Activated T-helper 1 cell treated with Interleukin-2 at 50 U/mL for 16 hours (primary cell): ENCODE results near the gene FGFR2.
"Not testable (repeated sequence)": the region's sequence is repeated elsewhere in the genome, so short reads cannot be mapped to it uniquely, and the experiment has no call there.

Experiments
- DNase-seq: peaks from one replicate; pipeline ENCODE4 v3.0.0-alpha.2; 2020; ENCODE audit warnings: low read depth

The FGFR2 gene

GRCh38 chr10:121524157-121524817 is 74.0 kb downstream of the FGFR2 start:
- DNase-seq, result no peak

- DNase-seq, result no peak
Observed at GRCh38 chr10:121522831-121523230, 75.4 kb downstream of the FGFR2 start.

DNA sequence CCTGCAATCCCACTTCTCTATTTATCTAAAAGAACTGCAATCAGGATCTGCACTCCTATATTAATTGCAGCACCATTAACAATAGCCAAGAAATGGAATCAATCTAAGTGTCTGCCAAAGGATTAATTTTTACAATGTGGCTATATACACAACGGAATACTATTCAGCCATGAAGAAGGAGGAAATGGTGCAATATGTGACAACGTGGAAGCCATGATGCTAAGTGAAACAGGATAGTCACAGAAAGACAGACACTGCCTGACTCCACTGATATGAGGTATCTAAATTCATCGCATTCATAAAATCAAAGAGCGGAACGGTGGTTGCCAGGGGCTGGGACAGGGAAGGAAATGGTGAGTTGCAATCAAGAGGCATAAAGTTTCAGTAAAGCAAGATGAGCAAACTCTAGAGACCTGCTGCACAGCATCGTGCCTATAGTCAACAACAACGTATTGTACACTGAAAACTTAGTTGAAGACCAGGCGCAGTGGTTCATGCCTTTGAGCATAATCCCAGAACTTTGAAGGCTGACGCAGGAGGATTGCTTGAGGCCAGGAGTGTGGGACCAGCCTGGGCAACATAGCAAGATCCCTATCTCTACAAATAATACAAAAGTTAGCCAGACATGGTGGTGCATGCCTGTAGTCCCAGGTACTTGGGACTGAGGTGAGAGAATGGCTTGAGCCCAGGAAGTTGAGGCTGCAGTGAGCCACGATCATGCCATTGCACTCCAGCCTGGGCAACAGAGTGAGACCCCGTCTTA is 76.3 kb downstream of the FGFR2 start:
- DNase-seq, result no peak

GRCh38 chr10:121520526-121520925 is 77.7 kb downstream of the FGFR2 start:
- DNase-seq, result not testable (repeated sequence)

DNA sequence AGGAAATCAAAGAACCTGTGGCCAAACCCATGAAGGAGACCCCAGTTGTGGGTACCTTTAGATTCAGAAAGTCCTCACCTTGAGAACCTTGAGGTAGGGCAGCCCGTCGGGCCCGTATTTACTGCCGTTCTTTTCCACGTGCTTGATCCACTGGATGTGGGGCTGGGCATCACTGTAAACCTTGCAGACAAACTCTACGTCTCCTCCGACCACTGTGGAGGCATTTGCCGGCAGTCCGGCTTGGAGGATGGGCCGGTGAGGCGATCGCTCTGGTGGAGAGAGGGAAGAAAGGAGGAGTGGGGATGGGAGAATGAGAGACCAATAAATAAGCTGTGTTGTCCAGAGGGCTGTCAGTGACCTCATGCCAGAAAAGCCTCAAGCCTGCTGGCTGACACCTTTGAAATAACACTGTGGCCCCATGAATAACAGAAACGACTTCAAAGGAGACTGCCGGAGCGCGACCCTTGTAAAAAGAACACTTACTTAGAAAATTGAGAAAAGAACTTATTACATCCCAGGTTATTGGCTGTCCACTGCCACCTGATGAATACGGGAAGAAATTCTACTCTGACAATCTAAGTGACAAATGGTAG is 78.2 kb downstream of the FGFR2 start:
- no peak for DNase-seq

GRCh38 chr10:121519411-121519810 is 78.8 kb downstream of the FGFR2 start:
- DNase-seq, result no peak

GRCh38 chr10:121518333-121518732 is 79.9 kb downstream of the FGFR2 start:
- no peak for DNase-seq

DNA sequence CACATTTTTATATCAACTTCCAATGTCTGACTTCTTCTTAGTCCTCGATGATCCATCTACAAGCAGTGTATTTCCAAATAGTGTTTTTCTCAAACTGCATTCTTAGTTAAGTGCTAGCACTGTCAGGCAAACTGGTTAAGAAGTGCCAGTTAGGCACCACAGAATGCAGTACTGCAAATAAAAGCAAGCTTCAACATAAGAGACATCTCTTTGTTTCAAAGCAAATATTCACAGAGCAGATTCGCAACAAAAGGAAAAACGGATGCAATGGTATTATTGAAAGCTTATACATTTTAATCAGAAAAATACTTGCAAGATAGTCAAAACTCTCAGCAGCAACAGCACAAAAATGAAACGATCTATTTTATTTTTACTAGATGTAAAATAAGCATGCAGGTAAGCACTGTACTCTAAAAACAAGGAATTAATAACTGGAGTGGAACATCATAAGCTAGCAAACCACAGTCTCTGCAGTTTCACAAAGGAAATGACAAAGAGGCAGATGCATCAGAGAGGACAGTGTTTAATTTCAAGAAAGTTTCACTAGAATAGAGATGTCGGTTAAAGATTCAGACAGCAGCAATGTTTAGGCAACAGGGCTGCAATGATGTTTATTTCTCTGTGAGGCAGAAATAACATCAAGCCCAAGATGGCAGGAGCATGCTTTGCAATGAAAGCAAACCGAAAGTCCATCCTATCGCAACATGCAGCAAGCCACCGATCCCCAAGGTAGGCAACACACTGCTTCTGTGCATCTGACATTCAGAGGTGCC is 82.0 kb downstream of the FGFR2 start:
- no peak for DNase-seq

GRCh38 chr10:121514141-121514865 is 83.9 kb downstream of the FGFR2 start:
- no peak for DNase-seq

DNA sequence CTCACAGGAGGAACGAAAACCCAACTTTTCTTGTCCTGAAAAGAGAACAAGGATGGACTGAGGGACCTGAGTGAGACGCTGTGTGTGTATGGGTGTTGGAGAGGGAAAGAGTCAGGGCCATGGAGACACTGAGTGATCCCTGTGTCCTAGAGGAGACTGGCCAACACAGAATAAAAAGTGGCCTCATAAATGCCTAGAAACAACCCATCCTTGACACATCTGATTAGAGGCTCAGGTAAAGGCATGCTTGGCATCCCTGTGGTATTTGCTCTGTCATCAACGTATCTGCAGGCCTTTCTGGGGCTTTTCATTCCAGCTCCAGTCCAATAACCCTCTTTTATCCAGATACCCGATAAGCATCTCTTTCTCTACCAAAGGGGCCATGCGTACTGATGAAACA is 86.3 kb downstream of the FGFR2 start:
- DNase-seq, result no peak

- DNase-seq, result no peak
Observed at GRCh38 chr10:121511460-121511859, 86.8 kb downstream of the FGFR2 start.

DNA sequence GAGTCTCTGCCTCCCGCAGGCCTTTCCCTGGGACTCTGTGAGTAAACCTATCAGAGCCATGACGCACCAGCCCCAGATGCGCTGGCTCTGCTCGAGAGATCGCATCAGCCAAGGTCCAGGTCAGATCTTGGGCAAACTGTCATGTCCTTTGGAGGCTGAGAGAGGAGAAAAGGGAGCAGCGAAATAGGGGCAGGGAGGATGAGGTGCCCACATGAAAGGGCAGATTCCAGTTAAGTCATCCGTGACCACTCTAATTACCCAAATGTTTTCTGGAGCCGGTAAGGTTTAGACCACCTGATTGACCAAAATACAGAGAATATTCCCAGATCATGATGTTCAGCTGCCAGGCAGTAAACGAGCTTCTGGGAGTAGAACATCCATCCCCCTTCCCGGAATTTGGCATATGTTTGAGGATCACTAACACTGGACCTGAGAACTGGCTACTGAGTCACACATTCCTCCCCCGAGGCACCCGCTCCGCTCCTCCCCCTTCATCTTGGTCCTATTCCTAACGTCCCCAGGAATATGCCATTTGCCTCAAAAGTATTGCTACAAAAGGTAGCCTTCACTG is 88.0 kb downstream of the FGFR2 start:
- no peak for DNase-seq

DNA sequence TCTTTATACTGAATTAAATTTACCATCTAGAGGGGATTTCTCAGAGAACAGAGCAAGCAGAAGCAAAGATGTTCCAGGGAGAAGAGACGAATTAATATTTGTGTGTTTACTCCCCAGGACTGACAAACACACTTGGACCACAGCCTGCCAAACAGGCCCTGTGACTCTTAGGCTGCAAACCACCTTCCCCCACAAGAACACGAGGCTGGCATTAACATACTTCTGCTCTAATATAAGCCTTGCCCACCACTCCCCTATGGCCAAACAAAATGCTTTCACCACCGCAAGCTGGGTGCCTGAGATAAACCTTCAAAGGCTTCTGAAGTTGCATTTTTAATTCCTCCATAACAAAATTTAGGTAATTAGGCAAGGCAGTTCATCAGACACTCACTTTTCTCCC is 88.4 kb downstream of the FGFR2 start:
- no peak for DNase-seq

DNA sequence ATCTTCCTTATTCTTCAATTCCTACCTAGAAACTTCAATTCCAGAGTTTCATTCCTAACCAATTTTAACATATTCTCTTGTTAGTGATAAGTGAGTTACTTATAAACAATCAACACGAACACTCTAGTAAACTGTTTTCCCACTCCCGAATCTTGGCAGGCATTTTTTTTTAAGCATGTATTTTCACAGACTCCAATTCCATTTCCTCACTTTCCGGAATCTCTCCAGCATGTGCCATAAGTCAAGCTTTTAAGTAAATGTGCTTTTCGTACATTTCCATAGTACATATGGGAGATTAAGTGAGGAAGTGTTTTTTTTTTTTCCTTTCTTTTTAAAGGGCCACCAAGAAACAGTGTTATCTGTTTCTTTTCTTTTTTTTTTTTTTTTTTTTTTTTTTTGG is 89.1 kb downstream of the FGFR2 start:
- no peak for DNase-seq

DNA sequence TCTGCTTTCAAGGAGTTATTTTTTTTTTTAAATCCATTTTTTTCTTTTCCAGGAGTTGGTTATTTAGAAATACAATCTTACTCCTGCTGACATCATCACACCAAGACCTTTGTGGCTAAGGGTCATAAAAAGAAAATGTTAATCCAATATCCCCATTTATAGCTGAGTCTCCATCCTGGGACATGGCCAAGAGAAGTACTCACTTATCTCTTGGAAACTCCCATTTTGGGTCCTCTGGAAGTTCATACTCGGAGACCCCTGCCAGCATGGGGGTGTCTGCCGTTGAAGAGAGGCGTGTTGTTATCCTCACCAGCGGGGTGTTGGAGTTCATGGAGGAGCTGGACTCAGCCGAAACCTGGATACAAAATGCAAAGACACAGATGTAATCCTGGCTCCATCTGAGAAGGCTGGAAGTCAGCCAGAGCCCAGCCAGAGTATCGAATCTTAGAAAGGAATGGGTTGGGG is 94.6 kb downstream of the FGFR2 start:
- no peak for DNase-seq

DNA sequence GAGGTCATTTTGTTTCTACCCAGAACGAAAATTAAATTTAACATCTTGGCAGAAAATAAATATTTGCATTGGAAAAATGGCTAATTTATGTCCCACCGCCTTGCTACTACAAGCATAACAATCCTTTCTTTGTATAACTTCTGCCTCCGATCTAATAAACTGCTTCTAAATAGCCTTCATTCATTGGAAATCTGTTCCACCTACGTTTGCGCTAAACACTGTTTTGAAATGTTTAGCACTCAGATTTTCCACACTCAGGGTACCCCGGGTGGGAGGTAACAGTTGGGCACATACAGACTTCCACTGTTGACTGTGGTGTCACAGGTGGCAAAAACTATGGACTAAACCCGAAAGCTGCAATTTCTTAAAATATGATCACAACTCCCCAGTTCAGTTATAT is 96.4 kb downstream of the FGFR2 start:
- no peak for DNase-seq

GRCh38 chr10:121500701-121501332 is 97.4 kb downstream of the FGFR2 start:
- no peak for DNase-seq

DNA sequence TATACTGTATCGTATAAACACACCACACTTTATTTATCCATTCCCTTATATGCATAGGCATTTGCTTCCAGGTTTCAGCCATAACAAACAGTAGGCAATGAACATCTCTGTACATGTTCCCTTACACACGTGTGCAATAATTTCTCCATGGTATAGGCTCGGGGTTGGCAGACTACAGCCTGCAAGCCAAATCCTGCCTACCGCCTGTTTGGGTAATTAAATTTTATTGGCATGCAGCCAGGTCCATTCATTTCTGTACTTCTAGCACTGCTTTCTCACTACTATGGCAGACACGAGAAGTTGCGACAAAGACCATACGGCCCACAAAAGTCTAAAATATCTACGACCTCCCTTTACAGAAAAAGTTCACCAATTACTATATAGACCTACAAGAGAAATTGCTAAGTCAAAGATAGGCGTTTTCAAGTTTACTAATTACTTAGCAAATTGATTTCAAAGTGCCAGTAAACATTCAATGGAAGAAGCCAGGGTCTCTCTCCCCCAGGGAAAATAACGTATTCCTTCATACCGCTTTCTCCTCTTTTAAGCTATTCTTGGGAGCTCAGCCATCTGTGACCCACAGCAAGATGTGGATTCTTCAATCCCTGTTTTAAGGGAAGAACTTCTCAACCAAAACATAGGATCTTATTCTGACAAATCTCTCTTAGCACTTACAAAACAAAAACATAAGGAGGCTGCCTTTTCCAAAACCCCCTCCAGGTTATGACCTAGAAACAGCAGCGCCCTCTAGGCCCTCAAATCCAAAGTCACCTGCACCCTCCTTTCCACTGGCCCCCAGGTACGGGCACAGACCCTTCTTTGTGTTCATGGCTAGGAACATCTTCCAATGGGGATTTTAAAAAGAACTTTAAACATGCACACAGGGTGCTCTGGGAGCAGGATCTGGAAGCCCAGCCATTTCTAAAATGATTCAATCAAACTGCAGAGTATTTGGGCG is 100.5 kb downstream of the FGFR2 start:
- DNase-seq, result no peak

GRCh38 chr10:121495719-121496118 is 102.5 kb downstream of the FGFR2 start:
- DNase-seq, result no peak

GRCh38 chr10:121494296-121494695 is 103.9 kb downstream of the FGFR2 start:
- DNase-seq, result no peak
